Measurements from ENCODE around the gene ICAM4. TPM values are rescaled to one million over a fixed set of nuclear protein-coding genes. Genes with fewer than 3 reads are reported as not detected.
A peak's percentile ranks its signal among the peaks of the same experiment; 100 is the strongest.

Gene ICAM4
- polyA plus RNA-seq, 1 donor from 2014 or later = not detected

DNA sequence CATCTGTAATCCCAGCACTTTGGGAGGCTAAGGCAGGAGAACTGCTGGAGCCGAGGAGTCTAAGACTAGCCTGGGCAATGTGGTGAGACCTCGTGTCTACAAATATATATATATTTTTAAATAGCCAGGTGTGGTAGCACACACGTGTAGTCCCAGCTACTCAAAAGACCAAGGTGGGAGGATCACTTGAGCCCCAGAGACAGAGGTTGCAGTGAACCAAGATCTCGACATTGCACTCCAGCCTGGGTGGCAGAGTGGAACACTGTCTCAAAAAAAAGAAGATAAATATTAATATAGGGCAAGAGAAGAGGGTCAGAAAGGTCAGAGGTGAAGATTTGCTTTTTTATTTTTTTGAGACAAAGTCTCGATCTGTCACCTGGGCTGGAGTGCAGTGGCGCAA lies 40.2 kb upstream of the ICAM4 start:
- H3K9ac ChIP-seq (ENCODE audit: low read length) = no peak overlapping the region
- H3K9me3 ChIP-seq (ENCODE audit: low read length) = no peaks in the 10 kb centered on the region
- H3K27me3 ChIP-seq (ENCODE audit: insufficient read depth, low read depth, low read length) = no peaks in the 10 kb centered on the region
- H3K36me3 ChIP-seq (ENCODE audit: insufficient read depth, low read length) = no peaks in the 10 kb centered on the region
- no peak overlapping the region for H3K4me3 ChIP-seq (ENCODE audit: low read length)
- no peak overlapping the region for H3K4me2 ChIP-seq (ENCODE audit: low read length)
- H4K20me1 ChIP-seq (ENCODE audit: insufficient read depth) = no peaks in the 10 kb centered on the region
- no peaks in the 10 kb centered on the region for H3F3A ChIP-seq (ENCODE audit: insufficient read depth, low read length, poor library complexity, severe bottlenecking)
- no peak overlapping the region for H2AFZ ChIP-seq (ENCODE audit: low read depth, low read length)
- no peaks in the 10 kb centered on the region for H3K79me2 ChIP-seq (replicated peaks; ENCODE audit: insufficient read depth, low read length)
- no peak overlapping the region for H3K27ac ChIP-seq (ENCODE audit: low read length)
- TF ChIP-seq, protein P1, sequence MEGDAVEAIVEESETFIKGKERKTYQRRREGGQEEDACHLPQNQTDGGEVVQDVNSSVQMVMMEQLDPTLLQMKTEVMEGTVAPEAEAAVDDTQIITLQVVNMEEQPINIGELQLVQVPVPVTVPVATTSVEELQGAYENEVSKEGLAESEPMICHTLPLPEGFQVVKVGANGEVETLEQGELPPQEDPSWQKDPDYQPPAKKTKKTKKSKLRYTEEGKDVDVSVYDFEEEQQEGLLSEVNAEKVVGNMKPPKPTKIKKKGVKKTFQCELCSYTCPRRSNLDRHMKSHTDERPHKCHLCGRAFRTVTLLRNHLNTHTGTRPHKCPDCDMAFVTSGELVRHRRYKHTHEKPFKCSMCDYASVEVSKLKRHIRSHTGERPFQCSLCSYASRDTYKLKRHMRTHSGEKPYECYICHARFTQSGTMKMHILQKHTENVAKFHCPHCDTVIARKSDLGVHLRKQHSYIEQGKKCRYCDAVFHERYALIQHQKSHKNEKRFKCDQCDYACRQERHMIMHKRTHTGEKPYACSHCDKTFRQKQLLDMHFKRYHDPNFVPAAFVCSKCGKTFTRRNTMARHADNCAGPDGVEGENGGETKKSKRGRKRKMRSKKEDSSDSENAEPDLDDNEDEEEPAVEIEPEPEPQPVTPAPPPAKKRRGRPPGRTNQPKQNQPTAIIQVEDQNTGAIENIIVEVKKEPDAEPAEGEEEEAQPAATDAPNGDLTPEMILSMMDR (IDR thresholded peaks at IDR 0.05; ENCODE audit: poor library complexity, severe bottlenecking) = no peak
- H3K9me2 ChIP-seq (ENCODE audit: insufficient read depth, low read length) = no peaks in the 10 kb centered on the region

DNA sequence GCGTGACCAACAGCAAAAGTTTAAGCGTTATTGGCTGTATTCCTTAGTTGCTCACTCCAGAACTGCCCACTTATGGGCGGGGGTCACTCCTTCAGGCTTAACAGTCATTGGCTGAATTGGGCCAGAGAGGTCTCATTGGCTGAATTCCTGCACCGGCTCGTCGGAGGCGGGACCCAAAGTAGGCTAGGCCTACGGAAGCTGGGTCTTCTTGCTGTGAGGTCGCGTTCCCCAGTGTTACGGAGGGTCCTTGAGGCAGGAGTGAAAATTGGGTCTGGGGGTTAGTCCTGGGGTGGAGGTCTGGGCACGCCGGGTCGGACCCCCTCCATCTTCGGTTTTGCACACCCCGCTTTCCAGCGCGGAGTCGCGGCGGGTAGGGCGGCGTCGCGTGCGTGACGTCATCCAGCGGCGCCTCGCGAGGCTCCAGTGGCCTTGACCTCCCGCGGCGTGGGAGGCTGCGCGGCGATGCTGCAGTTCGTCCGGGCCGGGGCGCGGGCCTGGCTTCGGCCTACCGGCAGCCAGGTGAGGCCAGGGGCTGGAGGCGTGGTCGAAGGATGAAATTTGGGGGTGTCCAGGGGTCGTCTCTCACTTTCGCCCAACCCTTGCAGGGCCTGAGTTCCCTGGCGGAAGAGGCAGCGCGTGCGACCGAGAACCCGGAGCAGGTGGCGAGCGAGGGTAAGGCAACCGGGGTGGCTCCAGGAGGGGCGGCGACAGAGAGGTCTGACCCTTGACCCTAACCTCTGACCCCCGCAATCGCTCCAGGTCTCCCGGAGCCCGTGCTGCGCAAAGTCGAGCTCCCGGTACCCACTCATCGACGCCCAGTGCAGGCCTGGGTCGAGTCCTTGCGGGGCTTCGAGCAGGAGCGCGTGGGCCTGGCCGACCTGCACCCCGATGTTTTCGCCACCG lies 34.7 kb upstream of the ICAM4 start, which contains the start of gene MRPL4:
TSS of gene MRPL4 (plus strand) at position 423 of the 903 bp plus-strand sequence. CDS start at position 463, 40 bp downstream.
- H3K9me3 ChIP-seq (ENCODE audit: low read length) = no peaks in the 10 kb centered on the region
- H3K4me3 ChIP-seq (ENCODE audit: low read length) = peak within 1 kb of the TSS; percentile 92
- no peaks in the 10 kb centered on the region for H4K20me1 ChIP-seq (ENCODE audit: insufficient read depth)
- H3K27me3 ChIP-seq (ENCODE audit: insufficient read depth, low read depth, low read length) = no peaks in the 10 kb centered on the region
- peak within 1 kb of the TSS; percentile 78 for H3K9ac ChIP-seq (ENCODE audit: low read length)
- peak within 1 kb of the TSS; percentile 97 for H3K4me2 ChIP-seq (ENCODE audit: low read length)
- TF ChIP-seq EP300 (conservative IDR thresholded peaks at IDR 0.05; ENCODE audit: poor library complexity, severe bottlenecking) (peak; percentile 79), MXI1 (conservative IDR thresholded peaks at IDR 0.05; ENCODE audit: poor library complexity, severe bottlenecking) (peak; percentile 98), TAF1 (IDR thresholded peaks at IDR 0.05; ENCODE audit: low read depth) (no peak), EZH2 (IDR thresholded peaks at IDR 0.05; ENCODE audit: borderline replicate concordance, insufficient read depth, low read length, poor library complexity, severe bottlenecking) (no peak), POLR2AphosphoS5 (IDR thresholded peaks at IDR 0.05) (peak; percentile 86), SMC3 (conservative IDR thresholded peaks at IDR 0.05; ENCODE audit: poor library complexity) (peak; percentile 25), RAD21 (conservative IDR thresholded peaks at IDR 0.05) (peak; percentile 42)
- TF ChIP-seq, protein P1 (IDR thresholded peaks at IDR 0.05; ENCODE audit: poor library complexity, severe bottlenecking) = peak; percentile 42
- TF ChIP-seq, protein P2, sequence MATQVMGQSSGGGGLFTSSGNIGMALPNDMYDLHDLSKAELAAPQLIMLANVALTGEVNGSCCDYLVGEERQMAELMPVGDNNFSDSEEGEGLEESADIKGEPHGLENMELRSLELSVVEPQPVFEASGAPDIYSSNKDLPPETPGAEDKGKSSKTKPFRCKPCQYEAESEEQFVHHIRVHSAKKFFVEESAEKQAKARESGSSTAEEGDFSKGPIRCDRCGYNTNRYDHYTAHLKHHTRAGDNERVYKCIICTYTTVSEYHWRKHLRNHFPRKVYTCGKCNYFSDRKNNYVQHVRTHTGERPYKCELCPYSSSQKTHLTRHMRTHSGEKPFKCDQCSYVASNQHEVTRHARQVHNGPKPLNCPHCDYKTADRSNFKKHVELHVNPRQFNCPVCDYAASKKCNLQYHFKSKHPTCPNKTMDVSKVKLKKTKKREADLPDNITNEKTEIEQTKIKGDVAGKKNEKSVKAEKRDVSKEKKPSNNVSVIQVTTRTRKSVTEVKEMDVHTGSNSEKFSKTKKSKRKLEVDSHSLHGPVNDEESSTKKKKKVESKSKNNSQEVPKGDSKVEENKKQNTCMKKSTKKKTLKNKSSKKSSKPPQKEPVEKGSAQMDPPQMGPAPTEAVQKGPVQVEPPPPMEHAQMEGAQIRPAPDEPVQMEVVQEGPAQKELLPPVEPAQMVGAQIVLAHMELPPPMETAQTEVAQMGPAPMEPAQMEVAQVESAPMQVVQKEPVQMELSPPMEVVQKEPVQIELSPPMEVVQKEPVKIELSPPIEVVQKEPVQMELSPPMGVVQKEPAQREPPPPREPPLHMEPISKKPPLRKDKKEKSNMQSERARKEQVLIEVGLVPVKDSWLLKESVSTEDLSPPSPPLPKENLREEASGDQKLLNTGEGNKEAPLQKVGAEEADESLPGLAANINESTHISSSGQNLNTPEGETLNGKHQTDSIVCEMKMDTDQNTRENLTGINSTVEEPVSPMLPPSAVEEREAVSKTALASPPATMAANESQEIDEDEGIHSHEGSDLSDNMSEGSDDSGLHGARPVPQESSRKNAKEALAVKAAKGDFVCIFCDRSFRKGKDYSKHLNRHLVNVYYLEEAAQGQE (IDR thresholded peaks at IDR 0.05; ENCODE audit: borderline replicate concordance) = peak; percentile 77
- H3K9me2 ChIP-seq (ENCODE audit: insufficient read depth, low read length) = no peaks in the 10 kb centered on the region
- H3K27ac ChIP-seq (ENCODE audit: low read length) = peak within 1 kb of the TSS; percentile 77
- H2AFZ ChIP-seq (ENCODE audit: low read depth, low read length) = peak within 1 kb of the TSS; percentile 86
- peaks cover 7% of the 10 kb centered on the region for H3K79me2 ChIP-seq (replicated peaks; ENCODE audit: insufficient read depth, low read length)
- no peaks in the 10 kb centered on the region for H3F3A ChIP-seq (ENCODE audit: insufficient read depth, low read length, poor library complexity, severe bottlenecking)
- H3K36me3 ChIP-seq (ENCODE audit: insufficient read depth, low read length) = no peaks in the 10 kb centered on the region

All from neural cell (in vitro differentiated cells).